Body of pancreas (tissue), 4 donors: ENCODE results near the gene POMC.

Experiments used
- CTCF ChIP-seq, 7 experiments: fragments of 450-650 bp in 4 of 7; fragments of 200-600 bp in 3 of 7; sonication (generic) in 3 of 7; IDR thresholded peaks; one replicate each; pipeline ENCODE4 v1.5.1; 2016 to 2019; ENCODE audit warnings: antibody characterized with exemption in 7 of 7
- POLR2A ChIP-seq, 3 donors: fragments of 450-650 bp; IDR thresholded peaks; one replicate each; pipeline ENCODE4 v1.6.1; 2016; ENCODE audit warnings: antibody characterized with exemption in 3 of 3, mild to moderate bottlenecking in 2 of 3

DNA sequence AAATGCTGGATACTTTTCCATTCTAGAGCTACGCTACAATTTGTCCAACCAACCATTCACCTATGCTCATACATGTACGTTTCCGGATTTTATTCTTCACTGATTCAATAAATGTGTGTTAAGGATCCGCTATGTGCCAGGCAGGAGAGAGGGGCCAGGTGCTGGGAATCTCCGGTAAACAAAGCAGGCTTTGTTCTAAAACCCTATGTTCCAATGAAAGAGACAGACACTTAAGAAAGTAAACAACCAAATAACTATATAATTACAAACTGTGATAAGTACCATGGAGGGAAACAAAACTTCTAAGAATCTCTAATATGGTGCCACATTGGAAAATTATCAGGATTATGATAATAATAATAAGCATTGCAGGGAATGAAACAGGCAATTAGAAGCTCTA is 22.2 kb upstream of the POMC start:
- no peak for TF ChIP-seq CTCF (IDR thresholded peaks at IDR 0.05)
- no peak for TF ChIP-seq POLR2A (IDR thresholded peaks at IDR 0.05)
